Activated naive CD4-positive, alpha-beta T cell (primary cell): ENCODE data around the gene PON3.

Source experiments
- DNase-seq, 4 experiments: peaks; one replicate each; lab custom pipeline; 2025; lab: John Stamatoyannopoulos, UW

The PON3 gene

GRCh38 chr7:95396136-95397032, at the start of gene PON3:
Gene PON3 (minus strand): TSS chr7:95396375. CDS start chr7:95396350, 25 bp downstream.
- DNase-seq, result peak in 1 of 4 experiments; percentile 13

GRCh38 chr7:95444796-95445195, 48.6 kb upstream of the PON3 start:
- DNase-seq, result no peak

- no peak for DNase-seq
Measured at GRCh38 chr7:95441042-95441823, 45.1 kb upstream of the PON3 start.

GRCh38 chr7:95440394-95441038, 44.3 kb upstream of the PON3 start:
- no peak for DNase-seq

- no peak for DNase-seq
Measured at GRCh38 chr7:95436407-95436806, 40.2 kb upstream of the PON3 start.

- no peak for DNase-seq
Measured at GRCh38 chr7:95435422-95435780, 39.2 kb upstream of the PON3 start.

GRCh38 chr7:95434557-95435421, 38.6 kb upstream of the PON3 start, which contains the start of gene PON2:
Gene PON2 (minus strand): TSS chr7:95435028. CDS start chr7:95434951, 77 bp downstream.
- peak in 1 of 4 experiments; percentile 33 for DNase-seq

- DNase-seq, result no peak
Measured at GRCh38 chr7:95433952-95434556, 37.9 kb upstream of the PON3 start.

GRCh38 chr7:95433129-95433528, 37.0 kb upstream of the PON3 start:
- no peak for DNase-seq

- DNase-seq, result no peak
Measured at GRCh38 chr7:95432606-95433005, 36.4 kb upstream of the PON3 start.

GRCh38 chr7:95430864-95431263, 34.7 kb upstream of the PON3 start:
- DNase-seq, result no peak

- DNase-seq, result no peak
Measured at GRCh38 chr7:95429241-95429990, 33.2 kb upstream of the PON3 start.

GRCh38 chr7:95427914-95428516, 31.8 kb upstream of the PON3 start:
- DNase-seq, result no peak

GRCh38 chr7:95427166-95427565, 31.0 kb upstream of the PON3 start:
- DNase-seq, result no peak

- no peak for DNase-seq
Measured at GRCh38 chr7:95425694-95426093, 29.5 kb upstream of the PON3 start.

GRCh38 chr7:95424716-95425115, 28.5 kb upstream of the PON3 start:
- DNase-seq, result no peak

GRCh38 chr7:95421847-95422444, 25.8 kb upstream of the PON3 start:
- no peak for DNase-seq

- no peak for DNase-seq
Measured at GRCh38 chr7:95421000-95421846, 25.0 kb upstream of the PON3 start.

- DNase-seq, result no peak
Measured at GRCh38 chr7:95412075-95412474, 15.9 kb upstream of the PON3 start.
